HG03460 (cell line): Measurements from ENCODE around the gene MLST8.

Experiments
- ATAC-seq: cut with Tn5 transposase; IDR thresholded peaks from one replicate; pipeline ENCODE4 v1.9.1; 2021; ENCODE audit not compliant: unreplicated experiment

MLST8 gene, protein sequence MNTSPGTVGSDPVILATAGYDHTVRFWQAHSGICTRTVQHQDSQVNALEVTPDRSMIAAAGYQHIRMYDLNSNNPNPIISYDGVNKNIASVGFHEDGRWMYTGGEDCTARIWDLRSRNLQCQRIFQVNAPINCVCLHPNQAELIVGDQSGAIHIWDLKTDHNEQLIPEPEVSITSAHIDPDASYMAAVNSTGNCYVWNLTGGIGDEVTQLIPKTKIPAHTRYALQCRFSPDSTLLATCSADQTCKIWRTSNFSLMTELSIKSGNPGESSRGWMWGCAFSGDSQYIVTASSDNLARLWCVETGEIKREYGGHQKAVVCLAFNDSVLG

DNA sequence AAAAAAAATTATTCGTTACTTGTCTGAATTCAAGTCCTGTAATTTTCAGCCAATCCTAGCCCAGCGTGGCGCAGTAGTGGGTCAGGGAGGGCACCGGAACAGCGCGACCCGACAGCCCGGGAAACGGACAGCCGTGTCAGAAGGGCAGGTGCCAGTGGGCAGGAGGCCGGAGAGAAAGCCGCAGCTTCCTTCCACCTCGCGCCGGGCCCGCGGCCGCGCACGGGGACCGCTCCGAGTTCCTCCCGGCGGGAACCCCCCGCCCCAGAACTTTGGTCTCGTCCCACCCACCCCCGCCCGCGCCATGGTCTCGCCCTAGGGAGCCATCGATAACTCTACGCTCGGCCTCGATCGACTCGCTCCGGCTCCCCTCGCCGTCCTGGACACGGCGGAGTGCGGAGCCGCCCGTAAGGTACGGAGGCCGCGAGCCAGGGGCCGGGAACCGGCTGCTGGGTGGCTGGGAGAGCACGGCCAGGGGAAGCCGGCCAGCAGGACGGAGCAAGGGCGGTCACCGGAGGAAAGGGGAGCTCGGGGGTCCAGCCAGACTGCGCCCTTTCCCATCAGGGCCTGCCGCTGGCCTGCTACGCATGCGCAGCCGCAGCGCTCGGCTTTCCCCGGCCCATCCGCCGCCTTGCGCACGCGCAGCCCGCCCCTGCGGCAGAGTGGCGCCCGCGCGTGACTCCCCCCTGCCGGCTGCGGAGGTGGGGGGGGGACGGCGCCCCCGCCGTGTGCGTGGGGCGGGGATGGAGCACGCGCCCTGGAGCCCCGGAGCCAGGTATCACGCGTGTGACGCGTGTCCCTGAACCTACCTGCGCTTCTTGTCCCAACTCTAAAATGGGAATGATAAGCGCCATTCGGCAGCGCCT, at the start of gene MLST8:
Gene MLST8, plus strand, starts transcription at position 351 of the 863 bp plus-strand sequence. CDS start 632 bp downstream, outside the sequence.
- ATAC-seq = peak; percentile 60

GRCh38 chr16:2155977-2156848, 49.0 kb upstream of the MLST8 start:
- ATAC-seq = no peak

- no peak for ATAC-seq
These were observed 48.4 kb upstream of the MLST8 start for GRCh38 chr16:2156849-2157224.

DNA sequence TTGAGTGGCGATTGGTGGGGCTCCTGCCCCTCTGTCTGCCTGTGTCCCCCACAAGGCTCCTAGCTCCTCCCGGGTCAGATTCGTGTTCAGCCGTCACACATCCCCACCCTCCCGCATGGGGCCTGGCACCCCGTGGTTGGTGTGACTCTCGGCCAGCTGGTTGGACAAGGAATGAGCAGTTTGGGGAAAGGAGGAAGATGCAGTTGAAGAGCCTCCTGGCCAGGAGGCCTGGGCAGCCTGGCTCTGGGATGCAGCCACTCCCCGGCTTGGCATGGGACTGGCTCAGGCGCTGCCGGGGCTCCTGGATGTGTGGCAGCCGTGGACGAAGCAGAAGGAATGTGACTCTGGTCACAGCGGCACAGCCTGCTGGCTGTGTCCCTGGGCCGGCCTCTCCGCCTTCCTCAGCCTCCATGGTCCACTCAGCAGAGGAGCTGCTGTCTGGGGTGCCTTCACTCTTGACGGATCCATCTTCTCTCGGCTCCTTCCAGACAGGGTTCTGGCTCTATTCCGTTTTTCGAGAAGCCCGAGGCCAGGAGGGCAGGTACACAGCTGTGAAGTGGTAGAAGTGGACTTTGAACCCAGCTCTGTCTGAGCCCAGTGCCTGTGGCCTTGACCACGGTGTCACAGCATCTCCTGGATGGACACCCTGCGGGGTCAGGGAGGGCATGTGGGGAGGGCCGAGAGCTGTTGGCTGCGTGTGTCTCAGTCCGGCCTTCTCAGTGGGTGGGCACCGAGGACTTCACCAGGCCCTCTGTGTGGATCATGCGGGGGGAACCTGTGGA, 47.6 kb upstream of the MLST8 start:
- ATAC-seq = no peak

GRCh38 chr16:2158262-2158638, 47.0 kb upstream of the MLST8 start:
- no peak for ATAC-seq

- no peak for ATAC-seq
These were observed 45.9 kb upstream of the MLST8 start for GRCh38 chr16:2159175-2159838.

GRCh38 chr16:2160915-2161551, 44.2 kb upstream of the MLST8 start:
- ATAC-seq = no peak

GRCh38 chr16:2161911-2162310, 43.3 kb upstream of the MLST8 start:
- ATAC-seq = no peak

DNA sequence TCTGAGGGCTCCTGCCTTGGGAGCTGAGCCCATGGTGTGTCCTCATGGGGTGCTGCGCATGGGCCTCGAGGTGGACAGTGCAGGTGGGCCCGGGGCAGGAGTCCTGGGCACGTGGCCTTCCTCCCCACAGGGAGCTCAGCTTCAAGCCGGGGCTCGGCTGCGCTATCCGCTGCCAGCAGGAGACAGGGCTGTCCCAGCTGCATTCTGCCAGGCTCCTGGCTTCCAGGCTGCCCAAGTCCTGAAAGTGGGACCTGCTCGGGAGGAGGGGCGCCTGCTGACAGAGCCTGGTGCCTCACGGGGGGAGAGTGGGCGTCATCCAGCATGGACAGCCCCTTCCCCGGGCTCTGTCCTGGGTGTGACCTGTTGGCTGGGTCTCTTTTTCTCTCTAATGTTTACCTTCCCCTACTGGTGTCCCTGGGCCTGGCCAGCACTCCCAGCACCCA, 42.6 kb upstream of the MLST8 start:
- ATAC-seq = no peak

DNA sequence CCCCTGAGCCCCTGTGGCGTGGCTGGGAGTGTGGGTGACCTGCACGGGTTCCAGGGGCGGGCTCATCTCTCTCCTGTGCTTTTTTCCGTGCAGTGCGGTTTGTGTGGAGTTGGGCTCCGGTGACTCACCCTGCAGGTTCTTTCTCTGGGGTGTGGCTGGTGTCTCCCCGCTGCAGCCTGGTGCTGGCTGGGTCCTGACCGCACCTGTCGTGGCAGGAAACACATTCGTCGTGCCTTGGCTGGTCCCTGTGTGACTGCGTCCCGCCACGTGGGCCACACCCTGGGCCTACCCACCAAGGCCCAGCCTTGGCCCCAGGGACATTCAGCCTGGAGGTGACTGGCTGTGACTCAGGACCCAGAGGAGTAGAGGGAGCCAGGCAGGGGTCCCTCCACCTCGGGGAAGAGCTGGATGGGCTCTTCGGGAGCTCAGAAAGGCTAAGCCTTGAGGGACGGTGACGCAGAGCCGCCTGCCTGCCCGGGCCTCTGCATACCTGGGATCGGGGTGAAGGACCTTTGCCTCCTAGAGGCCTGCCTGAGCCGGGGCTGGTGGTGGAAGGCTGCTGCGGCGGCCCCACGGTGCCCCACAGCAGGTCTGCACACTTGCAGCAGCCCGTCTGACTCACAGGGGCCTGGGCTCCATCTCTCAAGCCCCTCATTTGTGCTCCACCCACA, 41.9 kb upstream of the MLST8 start:
- no peak for ATAC-seq

- no peak for ATAC-seq
These were observed 39.4 kb upstream of the MLST8 start for GRCh38 chr16:2165861-2166260.

GRCh38 chr16:2166263-2167067, 38.8 kb upstream of the MLST8 start:
- no peak for ATAC-seq

DNA sequence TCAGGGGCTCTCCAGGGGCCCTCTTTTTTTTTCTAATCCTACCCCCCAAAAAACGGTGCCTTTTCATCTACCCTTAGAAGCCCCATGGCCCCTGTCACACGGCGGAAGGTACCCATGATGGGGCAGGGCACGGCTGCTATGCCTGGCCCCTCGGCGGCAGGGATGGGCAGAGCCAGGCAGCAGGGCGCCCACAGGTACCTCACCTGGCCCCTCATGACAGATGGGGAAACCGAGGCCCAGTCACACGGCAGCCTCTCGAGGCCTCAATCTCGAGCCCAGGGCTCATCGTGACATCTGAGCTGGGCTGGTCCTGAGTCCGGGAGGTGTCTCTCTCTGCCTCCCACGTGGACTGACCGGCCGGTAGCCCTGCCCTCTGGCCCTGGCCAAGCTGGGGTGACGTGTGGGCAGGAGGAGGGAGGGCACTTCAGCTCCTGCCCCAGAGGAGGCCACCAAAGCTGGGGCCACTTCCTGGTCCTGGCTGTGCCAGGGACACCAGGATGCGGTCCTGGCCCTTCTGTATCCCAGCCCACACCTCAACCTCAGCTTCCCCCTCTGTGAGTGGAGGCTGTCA, 38.1 kb upstream of the MLST8 start:
- ATAC-seq = no peak

- no peak for ATAC-seq
These were observed 35.2 kb upstream of the MLST8 start for GRCh38 chr16:2170080-2170479.

- no peak for ATAC-seq
These were observed 34.4 kb upstream of the MLST8 start for GRCh38 chr16:2170587-2171435.

DNA sequence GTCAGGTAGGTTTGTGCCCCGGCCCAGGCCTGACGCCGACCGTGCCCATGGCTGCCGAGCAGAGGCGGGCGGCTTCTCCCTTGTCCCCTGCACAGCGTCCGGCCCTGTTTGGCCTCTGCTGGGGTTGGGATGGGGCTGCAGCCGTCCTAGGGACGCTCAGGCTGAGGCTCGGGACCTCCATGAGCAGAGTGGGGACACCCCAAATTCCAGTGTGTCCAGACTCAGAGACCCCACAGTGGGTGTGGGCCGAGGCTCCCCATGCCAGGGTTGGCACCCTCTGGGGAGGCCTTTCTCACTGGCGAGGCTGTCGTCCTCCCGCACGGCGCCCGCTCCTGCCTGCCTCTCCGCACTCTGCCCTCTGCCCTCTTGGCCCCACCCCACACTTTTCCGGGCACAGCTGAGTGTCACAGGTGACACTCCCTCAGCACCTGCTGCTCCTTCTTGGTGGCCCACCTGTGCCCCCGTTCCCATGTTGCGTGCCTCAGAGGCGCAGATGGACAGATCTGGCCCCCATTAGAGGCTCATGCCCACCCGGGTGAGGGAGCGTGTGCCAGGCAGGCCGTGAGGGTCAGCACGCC, 33.6 kb upstream of the MLST8 start:
- no peak for ATAC-seq
